GM18519 (cell line): Measurements from ENCODE around the gene SOAT1.
A peak's percentile ranks its signal among the peaks of the same experiment; 100 is the strongest.
"Not testable (repeated sequence)": the region's sequence is repeated elsewhere in the genome, so short reads cannot be mapped to it uniquely, and the experiment has no call there.

Experiments used
- ATAC-seq: cut with Tn5 transposase; IDR thresholded peaks from one replicate; pipeline ENCODE4 v1.9.1; 2021; ENCODE audit warnings: mild to moderate bottlenecking, moderate library complexity; ENCODE audit not compliant: unreplicated experiment, low FRiP score

The SOAT1 gene

DNA sequence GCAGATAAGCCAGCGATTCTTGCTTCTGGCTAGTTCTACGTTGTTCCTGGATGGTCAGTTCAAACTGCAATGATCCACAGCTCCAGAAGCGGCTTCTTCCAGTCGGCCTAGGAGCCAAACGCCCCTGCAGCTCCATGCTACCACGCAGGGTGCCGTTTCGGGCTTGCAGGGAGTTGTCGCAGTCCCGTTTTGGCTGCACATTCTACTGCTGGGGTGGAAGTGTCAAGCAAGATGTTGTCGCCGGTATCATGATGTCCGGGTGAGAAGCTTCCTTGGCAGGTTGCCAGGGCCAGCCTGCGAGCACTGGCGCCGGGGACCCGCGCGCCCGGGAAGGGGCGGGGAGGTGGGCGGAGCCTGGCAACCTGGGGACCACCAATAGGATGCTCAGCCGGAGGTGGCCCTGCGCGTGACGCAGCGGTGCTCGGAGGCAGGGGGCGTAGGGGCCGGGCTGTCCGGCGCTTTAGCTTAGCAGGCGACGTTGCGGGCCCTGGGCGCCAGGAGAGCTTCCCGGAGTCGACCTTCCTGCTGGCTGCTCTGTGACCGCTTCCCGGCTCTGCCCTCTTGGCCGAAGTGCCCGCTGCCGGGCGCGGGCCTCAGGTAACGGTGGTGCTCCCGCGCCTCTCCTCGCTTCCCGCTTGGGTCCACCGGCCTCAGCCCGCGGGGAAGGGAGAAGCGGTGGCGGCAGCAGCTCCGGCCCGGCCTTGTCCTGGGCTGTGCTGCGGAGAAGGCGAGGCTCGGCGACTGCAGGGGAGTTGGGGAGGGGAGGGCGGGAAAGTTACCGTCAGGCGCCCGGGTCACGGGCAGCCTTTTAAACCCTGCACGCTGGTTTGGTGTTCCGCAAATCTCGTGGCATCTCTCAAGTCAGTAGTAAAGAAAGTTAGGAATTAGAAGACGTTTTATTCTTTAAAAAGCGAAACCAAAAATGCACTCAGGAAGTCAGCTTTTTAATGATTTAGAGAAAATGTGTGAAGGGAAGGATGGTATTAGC, at the start of gene SOAT1:
TSS of gene SOAT1 (plus strand) at position 458 of the 988 bp plus-strand sequence. CDS start 8,888 bp downstream, outside the sequence.
- ATAC-seq = peak; percentile 92

DNA sequence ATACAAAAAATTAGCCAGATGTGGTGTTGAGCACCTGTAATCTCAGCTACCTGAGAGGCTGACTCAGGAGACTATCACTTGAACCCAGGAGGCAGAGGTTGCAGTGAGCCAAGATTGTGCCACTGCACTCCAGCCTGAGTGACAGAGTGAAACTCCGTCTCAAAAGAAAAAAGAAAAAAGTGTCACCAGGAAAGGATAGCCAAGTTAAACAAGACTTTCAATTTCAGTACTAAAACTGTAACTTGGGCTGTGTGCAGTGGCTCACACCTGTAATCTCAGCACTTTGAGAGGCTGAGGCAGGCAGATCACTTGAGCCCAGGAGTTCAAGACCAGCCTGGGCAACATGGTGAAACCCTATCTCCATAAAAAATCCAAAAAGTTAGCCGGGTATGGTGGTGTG, 48.2 kb upstream of the SOAT1 start:
- peak; percentile 42 for ATAC-seq

DNA sequence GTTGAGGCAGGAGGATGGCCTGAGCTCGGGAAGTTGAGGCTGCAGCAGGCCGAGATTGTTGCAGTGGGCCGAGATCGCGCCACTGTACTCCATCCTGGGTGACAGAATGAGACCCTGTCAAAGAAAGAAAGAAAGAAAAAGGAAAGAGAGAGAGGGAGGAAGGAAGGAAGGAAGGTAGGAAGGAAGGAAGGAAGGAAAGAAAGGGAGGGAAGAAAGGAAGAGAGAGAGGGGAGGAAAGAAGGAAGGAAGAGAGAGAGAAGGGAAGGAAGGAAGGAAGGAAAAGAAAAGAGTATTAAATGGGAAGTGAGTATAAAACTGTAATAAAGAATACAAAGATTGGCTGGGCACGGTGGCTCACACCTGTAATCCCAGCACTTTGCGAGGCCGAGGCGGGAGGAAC, 45.7 kb upstream of the SOAT1 start:
- ATAC-seq = no peak

DNA sequence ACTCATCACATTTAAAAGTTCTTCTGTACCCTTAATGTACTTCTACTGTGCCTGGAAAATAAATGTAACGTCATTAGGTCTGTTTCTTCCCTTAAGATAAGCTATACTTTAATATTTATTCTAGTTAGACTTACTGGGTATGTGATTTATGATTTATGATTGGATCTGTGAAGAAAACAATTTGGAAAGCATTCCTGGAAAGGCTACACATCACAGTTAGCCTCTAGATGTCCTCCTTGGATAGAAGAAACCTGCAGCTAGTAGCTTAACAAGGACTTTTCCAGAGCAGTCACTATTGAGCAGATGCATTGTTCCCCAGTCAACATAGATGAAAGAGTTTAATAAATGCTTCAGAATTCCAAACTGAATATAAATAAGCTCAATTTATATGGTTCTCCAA, 41.9 kb upstream of the SOAT1 start:
- no peak for ATAC-seq

DNA sequence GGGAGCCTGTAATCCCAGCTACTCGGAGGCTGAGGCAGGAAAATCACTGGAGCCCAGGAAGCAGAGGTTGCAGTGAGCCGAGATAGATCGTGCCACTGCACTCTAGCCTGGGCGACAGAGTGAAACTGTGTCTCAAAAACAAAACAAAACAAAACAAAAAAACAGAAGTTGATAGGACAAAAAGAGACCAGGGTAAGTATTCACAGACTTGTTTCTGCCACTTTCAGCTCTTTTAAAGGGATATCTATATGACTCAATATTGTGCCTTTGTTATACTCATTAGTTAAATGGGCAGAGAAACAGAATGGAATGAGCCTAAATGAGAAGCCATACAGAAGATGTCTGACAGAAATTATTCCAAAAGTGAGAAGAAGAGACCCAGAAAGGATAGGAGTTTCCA, 41.0 kb upstream of the SOAT1 start:
- no peak for ATAC-seq

DNA sequence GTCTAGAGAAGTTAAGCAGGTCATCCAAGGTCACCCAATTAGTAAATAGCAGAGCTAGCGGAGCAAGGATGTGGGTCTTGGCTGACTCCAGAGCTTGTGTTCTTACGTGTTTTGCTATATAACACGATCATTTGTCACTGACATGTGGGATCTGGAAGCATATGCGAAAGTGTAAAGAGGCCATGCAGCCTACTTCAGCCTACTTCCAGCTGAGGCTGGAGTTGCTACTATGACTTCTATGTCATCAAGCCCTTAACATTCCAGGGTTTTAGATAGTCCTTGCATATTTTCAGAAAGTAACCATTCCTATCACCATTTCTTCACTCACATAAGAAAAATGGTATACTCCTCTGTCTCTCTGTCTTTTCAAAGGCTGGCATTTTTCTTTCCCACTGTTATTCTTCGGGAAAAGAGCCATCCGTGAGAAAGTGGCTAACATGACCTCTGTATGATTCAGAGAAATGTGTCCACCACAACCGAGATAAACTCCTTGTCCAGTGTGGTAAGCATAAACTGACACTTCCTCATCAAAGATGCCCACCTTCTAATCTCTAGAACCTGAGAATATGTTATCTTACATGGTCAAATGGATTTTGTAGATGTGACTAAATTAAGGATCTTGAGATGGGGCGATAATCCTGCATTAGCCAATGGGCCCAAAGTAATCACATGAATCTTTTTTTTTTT, 40.2 kb upstream of the SOAT1 start:
- no peak for ATAC-seq

DNA sequence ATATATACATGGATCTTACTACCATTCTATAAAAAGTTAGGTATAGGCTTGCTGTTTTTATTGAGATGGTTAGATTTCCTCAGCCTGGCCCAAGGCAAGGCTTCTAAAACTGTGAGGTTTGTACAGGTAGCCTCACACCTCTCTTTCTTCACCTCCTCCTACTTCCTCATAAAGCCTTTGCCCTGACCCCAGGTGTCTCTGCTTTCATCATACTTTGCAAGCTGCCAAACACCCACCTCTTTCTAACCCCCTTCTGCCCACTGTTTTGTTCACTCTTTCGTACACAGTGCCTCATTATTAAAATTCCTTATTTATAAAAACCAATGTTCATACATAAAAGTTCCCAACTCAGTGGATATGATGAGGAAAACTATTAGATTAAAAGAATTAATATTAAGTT, 31.4 kb upstream of the SOAT1 start:
- no peak for ATAC-seq

DNA sequence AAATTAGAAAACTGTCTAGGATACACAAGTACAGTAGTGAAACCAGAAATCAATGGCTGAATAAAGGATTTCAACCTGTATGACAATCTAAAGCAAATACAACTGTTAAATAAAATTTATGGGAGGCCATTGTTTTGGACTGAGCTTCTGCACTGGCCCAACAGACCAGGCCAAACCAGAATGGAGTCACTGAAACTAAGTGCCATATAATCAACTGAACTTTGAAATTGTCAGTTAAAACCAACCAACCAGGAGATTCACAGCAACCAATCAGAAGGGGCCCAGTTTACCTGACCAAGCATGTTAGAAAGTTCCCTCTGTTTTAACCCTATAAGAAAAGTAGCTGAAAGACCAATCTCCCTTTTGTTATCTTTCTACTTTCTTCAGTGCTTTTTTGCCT, 30.5 kb upstream of the SOAT1 start:
- no peak for ATAC-seq

DNA sequence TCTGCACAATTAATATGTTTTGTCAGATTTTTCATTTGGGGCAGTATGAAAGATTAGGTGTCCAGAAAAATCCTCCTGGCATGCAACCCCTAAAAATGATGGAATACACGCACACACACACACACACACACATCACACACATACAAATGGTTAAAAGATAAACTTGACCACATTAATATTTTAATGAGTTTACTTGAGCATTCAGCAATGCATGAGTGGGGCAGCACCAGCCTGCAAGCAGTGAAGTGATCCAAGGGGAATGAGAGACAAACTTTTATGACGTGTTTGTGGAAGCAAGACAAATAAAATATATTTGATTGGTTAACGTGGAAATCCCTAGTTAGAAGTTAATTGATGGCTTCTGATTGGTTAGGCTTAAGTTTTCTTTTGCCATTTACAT, 29.1 kb upstream of the SOAT1 start:
- ATAC-seq = no peak

DNA sequence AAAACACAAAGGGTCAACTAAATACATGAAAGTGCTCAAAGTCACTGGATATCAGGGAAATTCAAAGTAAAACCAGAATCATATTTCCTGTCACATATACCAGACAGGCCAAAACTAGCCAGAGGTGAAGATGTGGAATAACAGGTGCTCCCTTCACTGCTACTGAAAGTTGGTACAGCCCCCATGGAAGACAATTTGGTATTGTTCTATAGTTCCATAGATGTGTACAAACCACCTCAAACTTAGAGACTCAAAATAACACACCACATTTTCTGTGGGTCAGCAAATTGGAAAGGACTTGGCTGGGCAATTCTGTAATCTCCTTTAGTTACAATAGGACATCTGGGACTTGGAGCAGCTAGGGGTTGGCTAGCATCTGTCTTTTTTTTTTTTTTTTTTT, 24.5 kb upstream of the SOAT1 start:
- ATAC-seq = no peak

DNA sequence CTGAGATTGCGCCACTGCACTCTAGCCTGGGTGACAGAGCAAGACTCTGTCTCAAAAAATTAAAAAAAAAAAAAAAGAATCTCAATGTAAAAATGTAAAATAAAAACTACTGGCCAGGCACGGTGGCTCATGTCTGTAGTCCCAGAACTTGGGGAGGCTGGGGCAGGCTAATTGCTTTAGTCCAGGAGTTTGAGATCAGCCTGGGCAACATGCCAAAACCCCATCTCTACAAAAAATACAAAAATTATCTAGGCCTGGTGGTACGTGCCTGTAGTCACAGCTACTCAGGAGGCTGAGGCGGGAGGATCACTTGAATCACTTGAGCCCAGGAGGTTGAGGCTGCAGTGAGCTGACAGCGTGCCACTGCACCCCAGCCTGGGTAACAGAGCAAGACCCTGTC, 19.2 kb upstream of the SOAT1 start:
- ATAC-seq = not testable (repeated sequence)

DNA sequence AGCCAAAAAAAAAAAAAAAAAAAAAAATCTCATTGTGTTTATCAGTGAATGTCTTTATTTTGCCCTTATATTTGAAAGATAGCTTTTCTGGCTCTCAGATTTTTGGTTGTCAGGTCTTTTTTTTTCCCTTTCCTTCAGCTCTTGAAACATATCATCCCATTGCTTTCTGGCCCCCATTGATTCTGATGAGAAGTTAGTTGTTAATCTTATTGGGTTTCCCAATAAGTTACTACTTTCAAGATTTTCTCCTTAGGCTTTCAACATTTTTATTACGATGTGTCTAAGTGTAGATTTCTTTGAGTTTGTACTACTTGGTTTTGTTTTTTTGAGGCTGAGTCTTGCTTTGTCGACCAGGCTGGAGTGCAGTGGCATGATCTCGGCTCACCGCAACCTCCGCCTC, 14.7 kb upstream of the SOAT1 start:
- ATAC-seq = no peak

DNA sequence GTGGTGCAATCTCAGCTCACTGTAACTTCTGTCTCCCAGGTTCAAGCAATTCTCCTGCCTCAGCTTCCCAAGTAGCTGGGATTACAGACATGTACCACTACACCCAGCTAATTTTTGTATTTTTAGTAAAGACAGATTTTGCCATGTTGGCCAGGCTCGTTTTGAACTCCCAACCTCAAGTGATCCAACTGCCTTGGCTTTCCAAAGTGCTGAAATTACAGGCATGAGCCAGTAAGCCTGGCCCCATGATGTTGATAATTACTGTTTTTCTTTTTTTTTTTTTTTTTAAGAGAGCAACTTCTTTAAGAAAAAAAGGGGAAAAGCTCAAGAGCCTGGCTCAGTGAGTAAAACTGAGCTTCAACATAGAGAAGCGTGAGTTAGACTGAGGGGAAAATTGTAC, 9.6 kb upstream of the SOAT1 start:
- no peak for ATAC-seq

DNA sequence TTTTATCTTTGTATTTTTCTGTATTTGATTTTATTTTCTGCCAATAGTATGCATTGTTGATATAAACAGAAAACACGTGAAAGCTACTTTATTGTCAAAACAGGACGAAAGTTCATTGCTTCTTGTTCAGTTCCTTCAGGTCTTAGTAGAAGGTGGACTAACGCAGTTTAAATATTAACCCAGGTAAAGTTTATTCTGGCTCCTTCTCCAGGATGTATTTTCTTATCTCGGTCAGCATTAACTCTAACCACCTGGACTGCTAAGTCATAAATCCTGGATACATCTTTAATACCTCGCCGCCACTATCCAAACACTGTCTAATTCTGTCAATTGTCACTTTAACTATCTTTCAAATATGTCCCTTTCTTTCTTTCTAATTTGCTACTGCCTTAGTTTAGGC, 5.7 kb upstream of the SOAT1 start:
- no peak for ATAC-seq

DNA sequence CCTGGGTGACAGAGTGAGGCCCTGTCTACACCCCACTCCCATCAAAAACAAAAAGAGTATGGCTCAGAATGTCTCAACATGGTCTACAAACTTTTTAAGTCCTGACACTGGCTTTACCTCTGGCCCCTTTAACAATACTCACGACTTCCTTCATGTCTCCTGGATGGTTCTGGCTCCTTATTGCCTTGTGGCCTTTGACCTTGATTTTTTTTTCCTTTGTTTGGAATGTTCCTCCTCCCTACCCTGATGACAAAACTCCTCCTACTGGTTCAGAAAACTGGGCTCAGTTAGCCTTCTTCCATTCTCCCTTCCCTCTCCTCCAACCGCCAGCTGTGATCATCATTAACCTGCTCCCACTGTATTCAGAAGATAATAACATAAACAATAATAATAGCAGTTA, 4.6 kb upstream of the SOAT1 start:
- ATAC-seq = no peak

DNA sequence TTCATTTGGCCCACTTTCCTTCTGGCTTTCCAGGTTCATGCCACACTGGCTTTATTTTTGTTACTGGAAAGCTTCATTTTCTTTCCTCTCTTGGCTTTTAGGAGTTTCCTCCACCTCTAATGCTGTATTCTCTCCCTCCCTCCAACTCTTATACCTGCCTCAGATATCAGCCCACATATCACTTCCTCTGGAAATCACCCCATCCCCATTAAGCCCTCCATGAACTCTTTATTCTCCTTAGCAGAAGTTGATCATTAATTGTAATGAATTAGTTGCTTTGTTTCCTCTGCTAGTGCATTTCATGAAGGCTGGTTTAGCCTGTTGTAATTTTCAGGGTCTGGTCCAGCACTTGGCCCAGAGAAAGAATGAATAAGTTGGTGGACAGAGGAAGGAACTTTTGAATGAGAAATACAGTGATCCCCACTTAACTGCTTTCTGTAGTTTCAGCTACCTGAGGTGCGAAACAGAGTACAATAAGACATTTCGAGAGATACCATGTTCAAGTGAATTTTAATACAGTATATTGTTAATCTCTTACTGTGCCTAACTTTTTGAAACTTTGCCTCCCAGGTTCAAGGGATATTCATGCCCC, 1.7 kb downstream of the SOAT1 start:
- no peak for ATAC-seq

DNA sequence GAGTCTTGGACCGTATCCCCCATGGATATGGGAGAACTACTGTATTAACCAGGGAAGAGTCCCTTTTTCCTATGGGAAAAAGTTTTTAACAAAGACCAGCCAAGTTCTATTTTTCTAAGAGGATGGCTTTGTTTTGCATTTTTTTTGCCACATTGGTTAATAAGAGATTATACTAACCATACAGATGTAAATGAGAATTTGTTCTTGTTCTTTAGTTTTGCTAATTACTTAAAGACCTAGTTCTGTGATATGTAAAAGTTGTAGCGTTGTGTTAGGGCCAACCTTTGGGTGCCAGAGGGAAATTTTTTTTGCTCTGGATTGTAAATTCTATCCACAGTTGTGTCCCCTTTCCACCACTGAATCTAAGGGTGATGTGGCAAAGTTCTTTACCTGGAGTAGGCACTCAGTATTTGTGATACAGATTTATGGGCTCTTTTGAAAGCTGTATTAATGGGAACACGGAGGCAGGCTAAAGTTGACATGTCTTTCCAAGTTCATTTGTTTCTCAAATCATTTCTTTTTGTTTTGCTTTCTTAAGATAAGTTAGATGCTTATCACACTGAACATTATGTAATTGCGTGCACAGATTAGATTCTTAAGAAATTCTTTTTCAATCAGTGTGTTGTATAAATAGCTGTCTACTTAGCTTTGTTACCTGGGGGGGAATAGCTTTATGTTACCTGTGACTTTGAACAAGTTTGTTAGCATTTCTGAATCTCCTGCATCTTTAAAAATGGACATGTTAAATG, 2.9 kb downstream of the SOAT1 start:
- no peak for ATAC-seq

DNA sequence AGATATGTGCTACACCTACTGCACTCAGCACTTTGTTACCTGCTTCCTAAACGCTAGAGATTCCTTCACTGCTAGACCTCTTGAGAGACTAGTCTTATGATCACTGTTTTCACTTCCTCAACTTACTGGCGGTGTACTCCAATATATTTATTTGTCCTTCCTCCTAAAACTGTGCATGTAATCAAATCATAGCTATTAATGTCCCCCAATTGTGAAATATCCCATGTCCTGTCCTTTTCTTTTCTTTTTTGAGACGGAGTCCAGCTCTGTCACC, 3.4 kb downstream of the SOAT1 start:
- ATAC-seq = no peak

DNA sequence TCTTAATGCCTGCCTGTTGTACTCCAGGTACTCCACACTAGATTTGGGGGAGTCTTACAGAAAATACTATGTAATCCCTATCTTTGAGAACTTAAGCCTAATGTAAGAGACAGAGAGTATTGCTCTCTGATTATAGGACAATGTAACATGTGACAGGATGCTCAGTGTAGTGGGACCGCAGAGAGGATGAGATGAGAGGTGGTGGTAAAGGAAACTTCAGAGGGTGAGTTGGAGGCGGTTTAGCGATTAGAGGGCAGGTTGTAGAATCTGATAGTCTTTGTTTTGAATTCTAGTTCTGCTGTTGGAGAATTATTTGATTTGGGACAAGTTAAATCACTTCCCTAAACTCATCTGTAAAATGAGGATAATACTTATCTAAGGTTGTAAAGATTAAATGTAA, 5.4 kb downstream of the SOAT1 start:
- ATAC-seq = peak; percentile 89

DNA sequence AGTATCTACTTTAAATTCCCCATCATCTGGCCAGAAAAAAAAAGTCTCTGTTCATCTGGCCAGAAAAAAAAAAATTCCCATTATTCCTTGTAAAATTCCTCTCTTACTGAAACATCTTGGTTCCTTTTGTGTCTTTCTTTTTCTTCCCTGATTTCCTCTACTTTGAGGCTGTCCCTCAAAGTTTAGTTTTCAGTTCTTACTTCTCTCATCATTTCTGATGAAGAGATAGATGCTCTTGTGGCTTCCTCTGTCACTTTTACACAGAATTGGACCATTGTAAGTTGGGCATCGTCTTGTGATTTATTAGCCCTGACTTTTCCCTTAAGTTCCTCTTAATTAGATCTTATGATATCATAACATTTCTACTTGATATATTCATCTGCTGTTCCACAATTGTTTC, 6.5 kb downstream of the SOAT1 start:
- ATAC-seq = no peak

DNA sequence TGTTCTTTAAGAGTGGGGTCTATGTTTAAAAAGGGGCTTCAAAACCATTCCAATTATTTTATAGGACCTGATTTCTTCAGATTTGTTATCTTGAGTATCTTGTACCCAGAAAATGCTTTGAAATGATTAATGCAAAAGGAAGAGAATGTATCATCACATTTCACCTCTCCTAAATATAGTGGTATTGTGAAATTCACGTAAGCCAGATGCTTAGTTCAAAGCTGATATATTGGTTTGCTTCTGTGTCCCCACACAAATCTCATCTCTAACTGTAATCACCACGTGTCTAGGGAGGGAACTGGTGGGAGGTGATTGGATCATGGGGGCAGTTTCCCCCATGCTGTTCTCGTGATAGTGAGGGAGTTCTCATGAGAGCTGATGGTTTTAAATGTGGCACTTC, 8.5 kb downstream of the SOAT1 start:
- ATAC-seq = no peak
